Measurements from ENCODE around the gene UBA3. TPM values are rescaled to one million over a fixed set of nuclear protein-coding genes. Genes with fewer than 3 reads are reported as not detected.

UBA3 gene
- total RNA-seq, 1 experiment from 2014 or later = 40.5 TPM

DNA sequence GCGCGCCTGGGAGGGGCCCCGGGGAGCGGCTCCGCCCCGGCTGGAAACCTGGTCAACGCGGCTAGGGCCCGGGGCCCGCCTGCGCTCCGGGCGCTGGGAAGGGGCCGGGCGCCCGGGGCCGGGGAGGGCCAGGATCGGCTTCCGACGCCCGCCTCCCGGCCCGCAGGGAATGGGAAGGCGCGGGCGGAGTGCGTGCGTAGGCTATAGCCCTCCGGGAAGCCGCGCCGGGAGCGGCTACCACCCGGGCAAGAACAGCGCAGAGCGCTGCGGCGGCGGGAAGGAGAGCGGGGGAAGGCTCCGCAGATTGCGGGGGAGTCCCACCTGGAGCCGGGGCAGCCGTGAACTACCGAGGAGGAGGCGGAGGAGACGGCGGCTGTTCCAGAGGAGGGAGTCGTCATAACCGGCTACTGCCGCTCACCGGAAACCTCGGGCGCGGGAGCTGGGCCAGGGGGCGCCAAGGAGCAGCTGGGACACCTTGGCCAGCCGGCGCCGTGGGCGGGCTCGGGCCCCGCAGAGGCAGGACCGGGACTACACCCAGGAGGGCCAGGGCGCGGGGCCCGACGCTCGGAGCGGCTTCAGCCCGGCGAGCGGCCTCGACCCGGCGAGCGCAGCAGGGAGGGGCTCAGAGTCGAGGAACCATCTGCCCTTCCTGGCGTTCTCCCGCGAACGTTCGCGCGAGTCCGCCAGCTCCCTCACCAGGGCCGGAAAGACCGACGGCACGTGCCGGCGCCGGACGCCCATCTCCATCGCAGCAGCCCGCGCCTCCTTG is 66.7 kb downstream of the UBA3 start, which contains the start of gene EOGT:
EOGT (minus strand) TSS at position 432 of the 769 bp plus-strand sequence. CDS start 3,838 bp downstream, outside the sequence.
- TF ChIP-seq EZH2 (IDR thresholded peaks at IDR 0.05; ENCODE audit: borderline replicate concordance, low read depth, low read length, poor library complexity, severe bottlenecking) = no peak
- TF ChIP-seq, protein P1, sequence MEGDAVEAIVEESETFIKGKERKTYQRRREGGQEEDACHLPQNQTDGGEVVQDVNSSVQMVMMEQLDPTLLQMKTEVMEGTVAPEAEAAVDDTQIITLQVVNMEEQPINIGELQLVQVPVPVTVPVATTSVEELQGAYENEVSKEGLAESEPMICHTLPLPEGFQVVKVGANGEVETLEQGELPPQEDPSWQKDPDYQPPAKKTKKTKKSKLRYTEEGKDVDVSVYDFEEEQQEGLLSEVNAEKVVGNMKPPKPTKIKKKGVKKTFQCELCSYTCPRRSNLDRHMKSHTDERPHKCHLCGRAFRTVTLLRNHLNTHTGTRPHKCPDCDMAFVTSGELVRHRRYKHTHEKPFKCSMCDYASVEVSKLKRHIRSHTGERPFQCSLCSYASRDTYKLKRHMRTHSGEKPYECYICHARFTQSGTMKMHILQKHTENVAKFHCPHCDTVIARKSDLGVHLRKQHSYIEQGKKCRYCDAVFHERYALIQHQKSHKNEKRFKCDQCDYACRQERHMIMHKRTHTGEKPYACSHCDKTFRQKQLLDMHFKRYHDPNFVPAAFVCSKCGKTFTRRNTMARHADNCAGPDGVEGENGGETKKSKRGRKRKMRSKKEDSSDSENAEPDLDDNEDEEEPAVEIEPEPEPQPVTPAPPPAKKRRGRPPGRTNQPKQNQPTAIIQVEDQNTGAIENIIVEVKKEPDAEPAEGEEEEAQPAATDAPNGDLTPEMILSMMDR (conservative IDR thresholded peaks at IDR 0.05; ENCODE audit: low read depth, low read length) = peak; percentile 52
- H3K27ac ChIP-seq (ENCODE audit: low read depth, low read length, poor library complexity, severe bottlenecking) = no peak within 1 kb of the TSS
- H3K9me3 ChIP-seq (ENCODE audit: low read depth, low read length, poor library complexity, severe bottlenecking) = no peaks in the 10 kb centered on the region
- no peaks in the 10 kb centered on the region for H3K27me3 ChIP-seq (replicated peaks; ENCODE audit: insufficient read depth, low read depth, low read length, poor library complexity)
- POLR2A ChIA-PET (ENCODE audit: low non-redundant PET) = no interaction called here
- peak; percentile 61 for DNase-seq (ENCODE audit: low spot score)
- BruUV-seq (replicated peaks) = no TSS peak
- CTCF ChIA-PET = no interaction called here
- no peaks in the 10 kb centered on the region for H3K36me3 ChIP-seq (ENCODE audit: insufficient read depth, low read length, poor library complexity, severe bottlenecking)
- intact Hi-C loops (cut with micrococcal nuclease; ENCODE audit: unreplicated experiment) = no loop called here
- H3K4me3 ChIP-seq (ENCODE audit: low read depth, low read length, poor library complexity, severe bottlenecking) = peak within 1 kb of the TSS; percentile 54
- H3K4me1 ChIP-seq (ENCODE audit: insufficient read depth, low read length, poor library complexity, severe bottlenecking) = no peaks in the 10 kb centered on the region

DNA sequence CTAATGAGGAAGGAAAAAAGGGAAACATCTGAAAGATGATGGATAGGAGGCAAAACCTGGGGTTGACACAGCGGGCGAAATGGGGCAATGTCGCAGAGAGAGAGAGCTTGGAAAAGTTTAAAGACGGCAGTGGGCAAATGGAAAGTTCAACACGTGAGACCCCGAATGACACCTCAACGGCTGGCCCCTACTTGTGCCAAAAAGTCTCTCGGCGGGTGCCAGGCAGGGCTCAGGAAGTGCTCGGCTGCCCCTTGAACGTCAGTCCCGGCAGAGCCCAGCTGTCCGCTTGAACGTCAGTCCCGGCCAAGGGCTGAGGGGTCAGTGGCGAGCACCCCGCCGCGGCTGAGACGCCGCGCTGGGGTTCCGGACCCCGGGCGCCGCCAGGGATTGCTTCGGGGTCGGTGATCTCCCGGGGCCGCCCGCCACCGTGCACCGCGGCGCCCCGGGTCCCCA is 67.3 kb downstream of the UBA3 start:
- intact Hi-C loops (cut with micrococcal nuclease; ENCODE audit: unreplicated experiment) = no loop called here
- TF ChIP-seq, protein P1 (conservative IDR thresholded peaks at IDR 0.05; ENCODE audit: low read depth, low read length) = no peak
- TF ChIP-seq EZH2 (IDR thresholded peaks at IDR 0.05; ENCODE audit: borderline replicate concordance, low read depth, low read length, poor library complexity, severe bottlenecking) = no peak
- DNase-seq (ENCODE audit: low spot score) = no peak
- H3K9me3 ChIP-seq (ENCODE audit: low read depth, low read length, poor library complexity, severe bottlenecking) = no peaks in the 10 kb centered on the region
- ChIA-PET CTCF (no interaction called here), POLR2A (ENCODE audit: low non-redundant PET) (no interaction called here)
- H3K27ac ChIP-seq (ENCODE audit: low read depth, low read length, poor library complexity, severe bottlenecking) = no peak overlapping the region
- H3K4me3 ChIP-seq (ENCODE audit: low read depth, low read length, poor library complexity, severe bottlenecking) = peak overlapping the region; percentile 54
- H3K27me3 ChIP-seq (replicated peaks; ENCODE audit: insufficient read depth, low read depth, low read length, poor library complexity) = no peaks in the 10 kb centered on the region
- BruUV-seq (replicated peaks) = no TSS peak
- H3K36me3 ChIP-seq (ENCODE audit: insufficient read depth, low read length, poor library complexity, severe bottlenecking) = no peaks in the 10 kb centered on the region
- H3K4me1 ChIP-seq (ENCODE audit: insufficient read depth, low read length, poor library complexity, severe bottlenecking) = no peaks in the 10 kb centered on the region

DNA sequence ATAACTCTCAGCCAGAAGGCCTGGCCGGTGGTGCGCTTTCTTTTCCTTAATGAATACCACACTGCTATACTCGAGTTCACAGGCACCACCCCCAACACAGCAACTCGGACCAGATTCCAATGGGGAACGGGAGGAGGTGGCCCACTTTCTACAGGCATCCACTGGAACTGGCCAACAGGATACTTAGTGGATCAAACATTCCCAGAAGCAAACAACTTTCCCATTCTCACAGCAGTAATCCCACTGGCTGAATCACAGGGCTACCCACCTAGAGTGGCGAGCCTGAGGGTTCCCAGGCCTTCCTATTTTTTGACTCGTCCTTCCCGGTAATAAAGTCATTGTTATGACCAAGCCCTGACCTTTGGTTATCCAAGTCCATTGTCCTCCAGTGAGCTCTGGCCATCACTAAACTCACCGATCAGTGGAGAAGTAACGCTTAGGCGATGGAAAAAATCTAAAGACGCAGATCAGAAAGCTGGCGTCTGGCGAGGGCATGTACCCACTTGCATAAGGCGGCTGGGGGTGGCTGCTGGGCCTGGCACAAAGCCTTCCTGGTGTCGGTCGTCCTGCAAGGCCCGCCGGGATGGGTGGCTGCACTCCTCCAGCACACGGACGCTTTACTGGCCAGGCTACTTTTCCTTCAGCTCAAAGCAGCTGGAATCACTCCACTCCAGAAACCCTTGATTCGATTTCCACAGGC is 67.9 kb downstream of the UBA3 start:
- DNase-seq (ENCODE audit: low spot score) = no peak
- Histone ChIP-seq H3K9me3 (ENCODE audit: low read depth, low read length, poor library complexity, severe bottlenecking) (no peaks in the 10 kb centered on the region), H3K4me1 (ENCODE audit: insufficient read depth, low read length, poor library complexity, severe bottlenecking) (no peaks in the 10 kb centered on the region), H3K27me3 (replicated peaks; ENCODE audit: insufficient read depth, low read depth, low read length, poor library complexity) (no peaks in the 10 kb centered on the region), H3K4me3 (ENCODE audit: low read depth, low read length, poor library complexity, severe bottlenecking) (no peak overlapping the region), H3K36me3 (ENCODE audit: insufficient read depth, low read length, poor library complexity, severe bottlenecking) (no peaks in the 10 kb centered on the region), H3K27ac (ENCODE audit: low read depth, low read length, poor library complexity, severe bottlenecking) (no peak overlapping the region)
- TF ChIP-seq, protein P1 (conservative IDR thresholded peaks at IDR 0.05; ENCODE audit: low read depth, low read length) = no peak
- TF ChIP-seq EZH2 (IDR thresholded peaks at IDR 0.05; ENCODE audit: borderline replicate concordance, low read depth, low read length, poor library complexity, severe bottlenecking) = no peak
- ChIA-PET POLR2A (ENCODE audit: low non-redundant PET) (no interaction called here), CTCF (no interaction called here)
- BruUV-seq (replicated peaks) = no TSS peak
- intact Hi-C loops (cut with micrococcal nuclease; ENCODE audit: unreplicated experiment) = no loop called here

Measured in A673 (cell line).